SK-N-SH treated with all-trans-retinoic acid at 6 μM for 48 hours (cell line): ENCODE data around the gene SP5.

Experiments
- ATAC-seq: fragments of 200-7000 bp; cut with Tn5 transposase; 3 replicates; pipeline ENCODE4 v1.9.1; 2020; ENCODE audit warnings: mild to moderate bottlenecking, moderate library complexity
- ARNTL ChIP-seq: fragments of 450-650 bp; formaldehyde crosslinking; IDR thresholded peaks from 2 replicates; pipeline ENCODE4 v1.5.0; 2020; ENCODE audit warnings: low read depth, mild to moderate bottlenecking, moderate library complexity, borderline replicate concordance
- BACH2 ChIP-seq: fragments of 250-450 bp; sonication (Bioruptor Pico); IDR thresholded peaks from 2 replicates; pipeline ENCODE4 v1.9.0; 2021; ENCODE audit warnings: mild to moderate bottlenecking, borderline replicate concordance
- CSDC2 ChIP-seq: fragments of 250-450 bp; sonication (Bioruptor Pico); IDR thresholded peaks from 2 replicates; pipeline ENCODE4 v1.5.0; 2020; ENCODE audit warnings: mild to moderate bottlenecking, moderate library complexity
- ESRRG ChIP-seq: fragments of 250-450 bp; sonication (Bioruptor Pico); IDR thresholded peaks from 2 replicates; pipeline ENCODE4 v1.6.1; 2021; ENCODE audit warnings: mild to moderate bottlenecking
- GLIS3 ChIP-seq: fragments of 250-450 bp; sonication (Bioruptor Pico); IDR thresholded peaks from 2 replicates; pipeline ENCODE4 v1.5.0; 2020; ENCODE audit warnings: mild to moderate bottlenecking, moderate library complexity
- OSR1 ChIP-seq: fragments of 250-450 bp; sonication (Bioruptor Pico); IDR thresholded peaks from 2 replicates; pipeline ENCODE4 v1.8.0; 2022; ENCODE audit warnings: moderate library complexity, mild to moderate bottlenecking, inconsistent platforms
- PPARA ChIP-seq: fragments of 250-450 bp; sonication (Bioruptor Pico); IDR thresholded peaks from 2 replicates; pipeline ENCODE4 v1.5.0; 2020; ENCODE audit warnings: mild to moderate bottlenecking, borderline replicate concordance
- RARB ChIP-seq: fragments of 250-450 bp; sonication (Bioruptor Pico); IDR thresholded peaks from 2 replicates; pipeline ENCODE4 v1.8.0; 2021; ENCODE audit warnings: mild to moderate bottlenecking, moderate library complexity
- SNAI2 ChIP-seq: fragments of 250-450 bp; sonication (Bioruptor Pico); IDR thresholded peaks from 2 replicates; pipeline ENCODE4 v1.5.0; 2020; ENCODE audit warnings: mild to moderate bottlenecking, moderate library complexity
- TCF4 ChIP-seq: fragments of 250-450 bp; sonication (Bioruptor Pico); IDR thresholded peaks from 2 replicates; pipeline ENCODE4 v1.8.0; 2021; ENCODE audit warnings: mild to moderate bottlenecking, moderate library complexity, borderline replicate concordance
- TOX ChIP-seq: fragments of 250-450 bp; sonication (Bioruptor Pico); IDR thresholded peaks from 2 replicates; pipeline ENCODE4 v1.8.0; 2021; ENCODE audit warnings: mild to moderate bottlenecking, moderate library complexity, borderline replicate concordance
- ZFP3 ChIP-seq: fragments of 250-450 bp; sonication (Bioruptor Pico); IDR thresholded peaks from 2 replicates; pipeline ENCODE4 v1.5.0; 2020; ENCODE audit warnings: mild to moderate bottlenecking, moderate library complexity
- ZFP30 ChIP-seq: fragments of 450-650 bp; formaldehyde crosslinking; IDR thresholded peaks from 2 replicates; pipeline ENCODE4 v1.5.0; 2022; ENCODE audit warnings: mild to moderate bottlenecking, moderate library complexity
- ZNF565 ChIP-seq: fragments of 450-650 bp; formaldehyde crosslinking; conservative IDR thresholded peaks from 2 replicates; pipeline ENCODE4 v1.5.0; 2020; ENCODE audit warnings: low read depth, mild to moderate bottlenecking, moderate library complexity
- ZNF70 ChIP-seq: fragments of 450-650 bp; formaldehyde crosslinking; IDR thresholded peaks from 2 replicates; pipeline ENCODE4 v1.5.0; 2020; ENCODE audit warnings: mild to moderate bottlenecking, moderate library complexity
- ZNF8 ChIP-seq: fragments of 450-650 bp; formaldehyde crosslinking; IDR thresholded peaks from 2 replicates; pipeline ENCODE4 v1.5.0; 2020; ENCODE audit warnings: mild to moderate bottlenecking, moderate library complexity
- TF ChIP-seq, protein P1 (sequence below): fragments of 250-450 bp; sonication (Bioruptor Pico); IDR thresholded peaks from 2 replicates; pipeline ENCODE4 v1.5.1; 2020; ENCODE audit warnings: low read depth, mild to moderate bottlenecking, moderate library complexity
- TF ChIP-seq, protein P2 (sequence below): fragments of 250-450 bp; sonication (Bioruptor Pico); IDR thresholded peaks from 2 replicates; pipeline ENCODE4 v1.8.0; 2021; ENCODE audit warnings: low read depth, mild to moderate bottlenecking, moderate library complexity, borderline replicate concordance
- TF ChIP-seq, protein P3 (sequence below): fragments of 250-450 bp; sonication (Bioruptor Pico); IDR thresholded peaks from 2 replicates; pipeline ENCODE4 v1.5.0; 2020; ENCODE audit warnings: mild to moderate bottlenecking, moderate library complexity
- TF ChIP-seq, protein P4 (sequence below): fragments of 250-450 bp; sonication (Bioruptor Pico); IDR thresholded peaks from 2 replicates; pipeline ENCODE4 v1.5.1; 2021; ENCODE audit warnings: mild to moderate bottlenecking, moderate library complexity
- TF ChIP-seq, protein P5 (sequence below): fragments of 250-450 bp; sonication (Bioruptor Pico); IDR thresholded peaks from 2 replicates; pipeline ENCODE4 v1.8.0; 2020; ENCODE audit warnings: mild to moderate bottlenecking, moderate library complexity, borderline replicate concordance

Gene SP5

DNA sequence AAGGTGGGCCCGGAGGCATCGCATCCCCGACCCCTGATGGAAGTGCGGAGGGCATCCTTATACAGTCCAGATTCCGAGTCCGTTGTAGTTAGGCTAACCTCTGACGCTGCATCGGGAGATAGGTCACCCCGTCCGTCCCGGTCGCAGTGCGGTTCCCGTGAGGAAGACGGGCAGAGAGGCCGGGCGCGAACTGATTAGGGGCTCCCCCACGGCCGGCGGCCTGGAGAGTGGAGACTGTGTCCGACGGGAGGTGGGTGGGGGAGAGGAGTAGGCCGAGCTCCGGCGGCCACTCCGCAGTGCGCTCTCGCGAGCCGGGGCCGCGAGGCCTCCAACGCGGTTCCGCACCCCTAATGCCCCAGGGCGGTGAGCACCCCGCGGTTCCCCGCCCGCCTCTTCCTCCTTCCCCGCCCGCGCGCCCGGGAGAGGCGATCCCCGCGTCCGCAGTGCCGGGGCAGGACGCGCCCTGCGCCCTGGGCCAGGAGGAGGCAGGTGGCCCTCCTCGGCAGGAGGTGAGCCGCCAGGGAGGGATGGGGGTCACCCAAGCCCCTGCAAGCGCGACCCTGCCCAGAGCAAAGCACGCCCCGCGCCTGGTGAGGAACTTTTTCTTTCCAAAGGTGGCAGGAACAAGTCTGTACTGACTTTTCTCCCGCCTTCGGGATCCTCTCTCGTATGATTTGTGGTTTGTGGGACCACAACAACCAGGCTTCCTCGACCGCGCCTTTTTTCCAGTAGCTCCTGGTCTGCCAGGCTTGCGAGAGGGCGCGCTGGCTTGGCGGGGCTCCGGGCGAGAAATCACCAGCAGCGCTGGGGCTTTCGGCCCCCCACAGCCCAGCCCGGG, 1.4 kb upstream of the SP5 start (continued):
- TF ChIP-seq BACH2 (CRISPR knock-in tag) (no peak), GLIS3 (no peak), TOX (no peak), OSR1 (CRISPR knock-in tag) (no peak), RARB (CRISPR knock-in tag) (no peak), ZNF565 (CRISPR knock-in tag) (no peak)
- TF ChIP-seq, protein P1, sequence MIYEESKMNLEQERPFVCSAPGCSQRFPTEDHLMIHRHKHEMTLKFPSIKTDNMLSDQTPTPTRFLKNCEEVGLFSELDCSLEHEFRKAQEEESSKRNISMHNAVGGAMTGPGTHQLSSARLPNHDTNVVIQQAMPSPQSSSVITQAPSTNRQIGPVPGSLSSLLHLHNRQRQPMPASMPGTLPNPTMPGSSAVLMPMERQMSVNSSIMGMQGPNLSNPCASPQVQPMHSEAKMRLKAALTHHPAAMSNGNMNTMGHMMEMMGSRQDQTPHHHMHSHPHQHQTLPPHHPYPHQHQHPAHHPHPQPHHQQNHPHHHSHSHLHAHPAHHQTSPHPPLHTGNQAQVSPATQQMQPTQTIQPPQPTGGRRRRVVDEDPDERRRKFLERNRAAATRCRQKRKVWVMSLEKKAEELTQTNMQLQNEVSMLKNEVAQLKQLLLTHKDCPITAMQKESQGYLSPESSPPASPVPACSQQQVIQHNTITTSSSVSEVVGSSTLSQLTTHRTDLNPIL (CRISPR knock-in tag): no peak

DNA sequence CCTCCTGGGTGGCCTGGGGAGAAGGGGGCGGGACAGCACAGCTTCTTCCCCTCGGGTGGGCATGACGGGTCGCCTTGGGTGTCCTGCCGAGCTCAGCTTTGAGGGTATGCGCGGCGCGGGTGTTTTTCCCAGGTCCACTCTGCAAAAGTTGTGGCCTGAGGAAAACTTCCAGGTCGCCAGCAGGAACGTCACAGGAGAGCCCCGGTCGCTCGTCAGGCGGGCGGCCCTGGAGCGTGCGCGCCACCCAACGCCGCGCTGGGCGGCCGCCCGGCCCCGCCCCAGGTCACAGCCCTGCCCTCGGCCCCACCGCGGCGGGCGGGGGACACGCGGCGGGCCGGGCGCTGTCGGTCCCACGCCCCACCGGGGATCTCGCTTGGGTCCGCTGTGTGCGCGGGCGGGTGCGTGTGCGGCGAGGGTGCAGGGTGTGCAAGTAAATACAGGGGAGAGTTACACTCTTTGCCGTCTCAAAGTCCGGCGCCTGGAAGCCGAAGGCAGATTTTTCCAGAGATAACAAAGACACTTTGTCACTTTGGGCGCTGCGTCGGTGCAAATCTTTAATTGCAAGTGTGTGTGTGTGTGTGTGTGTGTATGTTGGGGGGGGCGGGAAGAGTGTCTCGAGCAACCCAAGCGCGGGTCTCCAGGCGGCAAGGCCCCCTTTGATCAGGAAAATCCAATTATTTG, 616 bp upstream of the SP5 start:
- TF ChIP-seq, protein P2, sequence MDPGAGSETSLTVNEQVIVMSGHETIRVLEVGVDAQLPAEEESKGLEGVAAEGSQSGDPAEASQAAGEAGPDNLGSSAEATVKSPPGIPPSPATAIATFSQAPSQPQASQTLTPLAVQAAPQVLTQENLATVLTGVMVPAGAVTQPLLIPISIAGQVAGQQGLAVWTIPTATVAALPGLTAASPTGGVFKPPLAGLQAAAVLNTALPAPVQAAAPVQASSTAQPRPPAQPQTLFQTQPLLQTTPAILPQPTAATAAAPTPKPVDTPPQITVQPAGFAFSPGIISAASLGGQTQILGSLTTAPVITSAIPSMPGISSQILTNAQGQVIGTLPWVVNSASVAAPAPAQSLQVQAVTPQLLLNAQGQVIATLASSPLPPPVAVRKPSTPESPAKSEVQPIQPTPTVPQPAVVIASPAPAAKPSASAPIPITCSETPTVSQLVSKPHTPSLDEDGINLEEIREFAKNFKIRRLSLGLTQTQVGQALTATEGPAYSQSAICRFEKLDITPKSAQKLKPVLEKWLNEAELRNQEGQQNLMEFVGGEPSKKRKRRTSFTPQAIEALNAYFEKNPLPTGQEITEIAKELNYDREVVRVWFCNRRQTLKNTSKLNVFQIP (CRISPR knock-in tag): no peak
- no peak for ATAC-seq

DNA sequence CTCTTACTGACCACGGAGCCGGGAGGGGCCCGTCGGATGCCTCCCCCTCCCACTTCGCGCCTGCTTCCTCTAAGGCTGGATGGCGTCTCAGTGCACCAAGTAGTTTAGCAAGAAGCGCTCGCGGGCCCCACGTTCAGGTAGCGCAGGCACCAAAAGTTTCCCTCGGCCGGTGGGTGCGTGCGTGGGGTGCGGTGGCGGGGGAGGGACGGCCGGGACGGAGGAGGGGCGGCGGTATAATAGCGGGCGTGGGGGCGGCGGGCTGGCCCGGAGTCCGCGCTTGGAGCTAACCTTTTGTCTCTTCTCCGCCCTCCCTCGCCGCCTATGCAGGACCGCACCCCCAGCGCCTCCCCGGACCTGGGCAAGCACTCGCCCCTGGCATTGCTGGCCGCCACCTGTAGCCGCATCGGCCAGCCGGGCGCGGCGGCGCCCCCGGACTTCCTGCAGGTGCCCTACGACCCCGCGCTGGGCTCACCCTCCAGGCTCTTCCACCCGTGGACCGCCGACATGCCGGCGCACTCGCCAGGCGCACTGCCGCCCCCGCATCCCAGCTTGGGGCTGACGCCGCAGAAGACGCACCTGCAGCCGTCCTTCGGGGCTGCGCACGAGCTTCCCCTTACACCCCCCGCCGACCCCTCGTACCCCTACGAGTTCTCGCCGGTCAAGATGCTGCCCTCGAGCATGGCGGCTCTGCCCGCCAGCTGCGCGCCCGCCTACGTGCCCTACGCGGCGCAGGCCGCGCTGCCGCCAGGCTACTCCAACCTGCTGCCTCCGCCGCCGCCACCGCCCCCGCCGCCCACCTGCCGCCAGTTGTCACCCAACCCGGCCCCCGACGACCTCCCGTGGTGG, 1.0 kb downstream of the SP5 start:
- TF ChIP-seq TCF4 (CRISPR knock-in tag): no peak
- TF ChIP-seq, protein P3, sequence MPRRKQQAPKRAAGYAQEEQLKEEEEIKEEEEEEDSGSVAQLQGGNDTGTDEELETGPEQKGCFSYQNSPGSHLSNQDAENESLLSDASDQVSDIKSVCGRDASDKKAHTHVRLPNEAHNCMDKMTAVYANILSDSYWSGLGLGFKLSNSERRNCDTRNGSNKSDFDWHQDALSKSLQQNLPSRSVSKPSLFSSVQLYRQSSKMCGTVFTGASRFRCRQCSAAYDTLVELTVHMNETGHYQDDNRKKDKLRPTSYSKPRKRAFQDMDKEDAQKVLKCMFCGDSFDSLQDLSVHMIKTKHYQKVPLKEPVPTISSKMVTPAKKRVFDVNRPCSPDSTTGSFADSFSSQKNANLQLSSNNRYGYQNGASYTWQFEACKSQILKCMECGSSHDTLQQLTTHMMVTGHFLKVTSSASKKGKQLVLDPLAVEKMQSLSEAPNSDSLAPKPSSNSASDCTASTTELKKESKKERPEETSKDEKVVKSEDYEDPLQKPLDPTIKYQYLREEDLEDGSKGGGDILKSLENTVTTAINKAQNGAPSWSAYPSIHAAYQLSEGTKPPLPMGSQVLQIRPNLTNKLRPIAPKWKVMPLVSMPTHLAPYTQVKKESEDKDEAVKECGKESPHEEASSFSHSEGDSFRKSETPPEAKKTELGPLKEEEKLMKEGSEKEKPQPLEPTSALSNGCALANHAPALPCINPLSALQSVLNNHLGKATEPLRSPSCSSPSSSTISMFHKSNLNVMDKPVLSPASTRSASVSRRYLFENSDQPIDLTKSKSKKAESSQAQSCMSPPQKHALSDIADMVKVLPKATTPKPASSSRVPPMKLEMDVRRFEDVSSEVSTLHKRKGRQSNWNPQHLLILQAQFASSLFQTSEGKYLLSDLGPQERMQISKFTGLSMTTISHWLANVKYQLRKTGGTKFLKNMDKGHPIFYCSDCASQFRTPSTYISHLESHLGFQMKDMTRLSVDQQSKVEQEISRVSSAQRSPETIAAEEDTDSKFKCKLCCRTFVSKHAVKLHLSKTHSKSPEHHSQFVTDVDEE (CRISPR knock-in tag): no peak
- TF ChIP-seq ZFP3: no peak
- no peak for TF ChIP-seq ARNTL (CRISPR knock-in tag)
- no peak for TF ChIP-seq OSR1 (CRISPR knock-in tag)
- TF ChIP-seq ZNF8: no peak
- no peak for TF ChIP-seq ZNF70 (CRISPR knock-in tag)
- TF ChIP-seq CSDC2 (CRISPR knock-in tag): no peak
- TF ChIP-seq SNAI2 (CRISPR knock-in tag): no peak
- TF ChIP-seq, protein P4, sequence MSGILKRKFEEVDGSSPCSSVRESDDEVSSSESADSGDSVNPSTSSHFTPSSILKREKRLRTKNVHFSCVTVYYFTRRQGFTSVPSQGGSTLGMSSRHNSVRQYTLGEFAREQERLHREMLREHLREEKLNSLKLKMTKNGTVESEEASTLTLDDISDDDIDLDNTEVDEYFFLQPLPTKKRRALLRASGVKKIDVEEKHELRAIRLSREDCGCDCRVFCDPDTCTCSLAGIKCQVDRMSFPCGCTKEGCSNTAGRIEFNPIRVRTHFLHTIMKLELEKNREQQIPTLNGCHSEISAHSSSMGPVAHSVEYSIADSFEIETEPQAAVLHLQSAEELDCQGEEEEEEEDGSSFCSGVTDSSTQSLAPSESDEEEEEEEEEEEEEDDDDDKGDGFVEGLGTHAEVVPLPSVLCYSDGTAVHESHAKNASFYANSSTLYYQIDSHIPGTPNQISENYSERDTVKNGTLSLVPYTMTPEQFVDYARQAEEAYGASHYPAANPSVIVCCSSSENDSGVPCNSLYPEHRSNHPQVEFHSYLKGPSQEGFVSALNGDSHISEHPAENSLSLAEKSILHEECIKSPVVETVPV: no peak
- no peak for TF ChIP-seq TOX
- no peak for TF ChIP-seq PPARA (CRISPR knock-in tag)
- no peak for TF ChIP-seq ESRRG
- TF ChIP-seq ZFP30: no peak
- TF ChIP-seq, protein P5, sequence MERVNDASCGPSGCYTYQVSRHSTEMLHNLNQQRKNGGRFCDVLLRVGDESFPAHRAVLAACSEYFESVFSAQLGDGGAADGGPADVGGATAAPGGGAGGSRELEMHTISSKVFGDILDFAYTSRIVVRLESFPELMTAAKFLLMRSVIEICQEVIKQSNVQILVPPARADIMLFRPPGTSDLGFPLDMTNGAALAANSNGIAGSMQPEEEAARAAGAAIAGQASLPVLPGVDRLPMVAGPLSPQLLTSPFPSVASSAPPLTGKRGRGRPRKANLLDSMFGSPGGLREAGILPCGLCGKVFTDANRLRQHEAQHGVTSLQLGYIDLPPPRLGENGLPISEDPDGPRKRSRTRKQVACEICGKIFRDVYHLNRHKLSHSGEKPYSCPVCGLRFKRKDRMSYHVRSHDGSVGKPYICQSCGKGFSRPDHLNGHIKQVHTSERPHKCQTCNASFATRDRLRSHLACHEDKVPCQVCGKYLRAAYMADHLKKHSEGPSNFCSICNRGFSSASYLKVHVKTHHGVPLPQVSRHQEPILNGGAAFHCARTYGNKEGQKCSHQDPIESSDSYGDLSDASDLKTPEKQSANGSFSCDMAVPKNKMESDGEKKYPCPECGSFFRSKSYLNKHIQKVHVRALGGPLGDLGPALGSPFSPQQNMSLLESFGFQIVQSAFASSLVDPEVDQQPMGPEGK (CRISPR knock-in tag): no peak
- TF ChIP-seq, protein P2 (CRISPR knock-in tag): no peak
- TF ChIP-seq RARB (CRISPR knock-in tag): no peak
- TF ChIP-seq, protein P1 (CRISPR knock-in tag): no peak
- ATAC-seq: no peak; the same call in 2 of the 3 replicates
